ENCODE results near the gene TRPC4.

- TF ChIP-seq CTCF (IDR thresholded peaks at IDR 0.05): no peak
- TF ChIP-seq BHLHE40 (IDR thresholded peaks at IDR 0.05; ENCODE audit: low read depth, low read length): no peak
- TF ChIP-seq HOXA7 (CRISPR knock-in tag; IDR thresholded peaks at IDR 0.05): no peak
- TF ChIP-seq USF2 (IDR thresholded peaks at IDR 0.05): no peak
- TF ChIP-seq KDM5A (IDR thresholded peaks at IDR 0.05): no peak
- no peak for TF ChIP-seq POLR2A (IDR thresholded peaks at IDR 0.05; ENCODE audit: low read length)
- no peak for TF ChIP-seq CEBPB (IDR thresholded peaks at IDR 0.05)
- no peak for TF ChIP-seq EHMT2 (IDR thresholded peaks at IDR 0.05; ENCODE audit: low read depth)
- no peak for TF ChIP-seq ZFP36 (IDR thresholded peaks at IDR 0.05; ENCODE audit: borderline replicate concordance, partially characterized antibody)
- TF ChIP-seq RFX5 (IDR thresholded peaks at IDR 0.05): no peak
- no peak for TF ChIP-seq PHF8 (IDR thresholded peaks at IDR 0.05; ENCODE audit: borderline replicate concordance, low read depth)
- no peak for TF ChIP-seq CHD2 (IDR thresholded peaks at IDR 0.05; ENCODE audit: low read length, partially characterized antibody)
- no peak for TF ChIP-seq MAX (IDR thresholded peaks at IDR 0.05)
Observed at GRCh38 chr13:37884026-37884425, 14.5 kb upstream of the TRPC4 start.

All from A549 (cell line).